Stimulated activated CD4-positive, alpha-beta T cell treated with anti-CD3 and anti-CD28 coated beads, Interleukin-1b, Interleukin-23, amount 100 ng/mL, for 1 hour (primary cell): ENCODE data around the gene SYTL2.

Experiments
- DNase-seq, 2 donors: peaks; one replicate each; pipeline ENCODE4 v3.0.0-alpha.2; 2020; ENCODE audit warnings: low read depth in 2 of 2

SYTL2 gene

GRCh38 chr11:85762226-85762625, 48.7 kb downstream of the SYTL2 start:
- no peak for DNase-seq

- DNase-seq: no peak
Observed at GRCh38 chr11:85759915-85760314, 51.0 kb downstream of the SYTL2 start.

GRCh38 chr11:85758480-85759039, 52.4 kb downstream of the SYTL2 start:
- no peak for DNase-seq

GRCh38 chr11:85758026-85758425, 52.9 kb downstream of the SYTL2 start:
- no peak for DNase-seq

- DNase-seq: no peak
Observed at GRCh38 chr11:85756401-85757200, 54.3 kb downstream of the SYTL2 start.

GRCh38 chr11:85755701-85756100, 55.2 kb downstream of the SYTL2 start:
- no peak for DNase-seq

- DNase-seq: no peak
Observed at GRCh38 chr11:85755285-85755684, 55.7 kb downstream of the SYTL2 start.

GRCh38 chr11:85752890-85753581, 57.9 kb downstream of the SYTL2 start:
- DNase-seq: peak; percentile 37 to 80

- DNase-seq: no peak
Observed at GRCh38 chr11:85752201-85752889, 58.6 kb downstream of the SYTL2 start.

- DNase-seq: no peak
Observed at GRCh38 chr11:85751724-85752123, 59.2 kb downstream of the SYTL2 start.

GRCh38 chr11:85750646-85751045, 60.3 kb downstream of the SYTL2 start:
- no peak for DNase-seq

- no peak for DNase-seq
Observed at GRCh38 chr11:85749884-85750283, 61.1 kb downstream of the SYTL2 start.

- no peak for DNase-seq
Observed at GRCh38 chr11:85749287-85749834, 61.6 kb downstream of the SYTL2 start.

GRCh38 chr11:85748455-85748891, 62.5 kb downstream of the SYTL2 start:
- no peak for DNase-seq

GRCh38 chr11:85746670-85747069, 64.3 kb downstream of the SYTL2 start:
- DNase-seq: no peak

GRCh38 chr11:85745626-85746025, 65.3 kb downstream of the SYTL2 start:
- no peak for DNase-seq

GRCh38 chr11:85742873-85743275, 68.1 kb downstream of the SYTL2 start:
- DNase-seq: no peak

GRCh38 chr11:85742348-85742747, 68.6 kb downstream of the SYTL2 start:
- no peak for DNase-seq

- DNase-seq: no peak
Observed at GRCh38 chr11:85740481-85741400, 70.2 kb downstream of the SYTL2 start.

- DNase-seq: no peak
Observed at GRCh38 chr11:85737738-85738137, 73.2 kb downstream of the SYTL2 start.
